ENCODE results near the gene CSF2RB. TPM values are rescaled to one million over a fixed set of nuclear protein-coding genes. Genes with fewer than 3 reads are reported as not detected.
A peak's percentile ranks its signal among the peaks of the same experiment; 100 is the strongest.

Gene CSF2RB
- total and polyA plus RNA-seq, 10 of the 15 experiments (the other 5 are each of a cell fraction or from before 2014, with no cell fraction given) = 0.82 to 12.5 (median 5.4) TPM

GRCh38 chr22:36913427-36914389 is at the start of gene CSF2RB (continued):
- TF ChIP-seq CUX1 (IDR thresholded peaks at IDR 0.05; ENCODE audit: insufficient replicate concordance, low read depth, low read length) (no peak), SMAD5 (IDR thresholded peaks at IDR 0.05; ENCODE audit: low read depth) (no peak), ASH2L (IDR thresholded peaks at IDR 0.05; ENCODE audit: borderline replicate concordance, low read depth) (no peak), YBX1 (IDR thresholded peaks at IDR 0.05) (no peak), IKZF2 (IDR thresholded peaks at IDR 0.05) (peak; percentile 21 to 59; a peak in 3 of 4 replicates), EED (IDR thresholded peaks at IDR 0.05; ENCODE audit: low read depth) (peak; percentile 50; the same call in 1 of the 2 replicates), BHLHE40 (IDR thresholded peaks at IDR 0.05; ENCODE audit: borderline replicate concordance in 1 of 2, low read depth in 2 of 2, low read length in 1 of 2) (peak; percentile 87 to 93), CHD1 (IDR thresholded peaks at IDR 0.05; ENCODE audit: low read depth, low read length) (no peak), SIX5 (IDR thresholded peaks at IDR 0.05; ENCODE audit: low read depth, low read length, severe bottlenecking) (no peak), ATF7 (IDR thresholded peaks at IDR 0.05; ENCODE audit: low read depth) (peak; percentile 91), EGR1 (IDR thresholded peaks at IDR 0.05; ENCODE audit: borderline replicate concordance in 1 of 2, low read depth in 2 of 2, low read length in 2 of 2) (peak in 1 of 2 experiments; percentile 79; a peak in 2 of 3 replicates), CREM (IDR thresholded peaks at IDR 0.05; ENCODE audit: low read depth) (peak; percentile 32; the same call in 1 of the 2 replicates), RUNX3 (IDR thresholded peaks at IDR 0.05; ENCODE audit: low read length) (peak; percentile 9; the same call in 1 of the 2 replicates), IKZF1 (conservative IDR thresholded peaks at IDR 0.05) (peak; percentile 84), TCF7 (IDR thresholded peaks at IDR 0.05; ENCODE audit: borderline replicate concordance) (no peak), ETV6 (conservative IDR thresholded peaks at IDR 0.05 in 1 of 2, IDR thresholded peaks at IDR 0.05 in 1 of 2; ENCODE audit: borderline replicate concordance in 1 of 2, low read depth in 1 of 2) (peak in 1 of 2 experiments; percentile 98; a peak in 2 of 4 replicates), BCL11A (IDR thresholded peaks at IDR 0.05; ENCODE audit: low read depth, low read length) (0 out of 2 replicates have a peak, but pooled peaks have one; percentile 11), NBN (IDR thresholded peaks at IDR 0.05) (0 out of 2 replicates have a peak, but pooled peaks have one; percentile 35)
- TF ChIP-seq, protein P1, sequence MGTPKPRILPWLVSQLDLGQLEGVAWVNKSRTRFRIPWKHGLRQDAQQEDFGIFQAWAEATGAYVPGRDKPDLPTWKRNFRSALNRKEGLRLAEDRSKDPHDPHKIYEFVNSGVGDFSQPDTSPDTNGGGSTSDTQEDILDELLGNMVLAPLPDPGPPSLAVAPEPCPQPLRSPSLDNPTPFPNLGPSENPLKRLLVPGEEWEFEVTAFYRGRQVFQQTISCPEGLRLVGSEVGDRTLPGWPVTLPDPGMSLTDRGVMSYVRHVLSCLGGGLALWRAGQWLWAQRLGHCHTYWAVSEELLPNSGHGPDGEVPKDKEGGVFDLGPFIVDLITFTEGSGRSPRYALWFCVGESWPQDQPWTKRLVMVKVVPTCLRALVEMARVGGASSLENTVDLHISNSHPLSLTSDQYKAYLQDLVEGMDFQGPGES (IDR thresholded peaks at IDR 0.05) = no peak
- TF ChIP-seq, protein P2, sequence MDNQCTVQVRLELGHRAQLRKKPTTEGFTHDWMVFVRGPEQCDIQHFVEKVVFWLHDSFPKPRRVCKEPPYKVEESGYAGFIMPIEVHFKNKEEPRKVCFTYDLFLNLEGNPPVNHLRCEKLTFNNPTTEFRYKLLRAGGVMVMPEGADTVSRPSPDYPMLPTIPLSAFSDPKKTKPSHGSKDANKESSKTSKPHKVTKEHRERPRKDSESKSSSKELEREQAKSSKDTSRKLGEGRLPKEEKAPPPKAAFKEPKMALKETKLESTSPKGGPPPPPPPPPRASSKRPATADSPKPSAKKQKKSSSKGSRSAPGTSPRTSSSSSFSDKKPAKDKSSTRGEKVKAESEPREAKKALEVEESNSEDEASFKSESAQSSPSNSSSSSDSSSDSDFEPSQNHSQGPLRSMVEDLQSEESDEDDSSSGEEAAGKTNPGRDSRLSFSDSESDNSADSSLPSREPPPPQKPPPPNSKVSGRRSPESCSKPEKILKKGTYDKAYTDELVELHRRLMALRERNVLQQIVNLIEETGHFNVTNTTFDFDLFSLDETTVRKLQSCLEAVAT (IDR thresholded peaks at IDR 0.05) = peak; percentile 88
- TF ChIP-seq, protein P3, sequence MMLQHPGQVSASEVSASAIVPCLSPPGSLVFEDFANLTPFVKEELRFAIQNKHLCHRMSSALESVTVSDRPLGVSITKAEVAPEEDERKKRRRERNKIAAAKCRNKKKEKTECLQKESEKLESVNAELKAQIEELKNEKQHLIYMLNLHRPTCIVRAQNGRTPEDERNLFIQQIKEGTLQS (IDR thresholded peaks at IDR 0.05; ENCODE audit: borderline replicate concordance, extremely low read depth, low read depth, low read length) = peak; percentile 21; the same call in 1 of the 2 replicates

Measured in GM12878 (cell line).